Right ventricle myocardium superior (tissue), 1 donor: ENCODE measurements around the gene IGFBP4. TPM values are rescaled to one million over a fixed set of nuclear protein-coding genes. Genes with fewer than 3 reads are reported as not detected.

ENCODE experiments used
- ATAC-seq: fragments of 200-7000 bp; cut with Tn5 transposase; one replicate; pipeline ENCODE4 v1.9.1; 2020; ENCODE audit warnings: mild to moderate bottlenecking; ENCODE audit not compliant: poor library complexity
- DNase-seq: peaks from one replicate; pipeline ENCODE4 v3.0.0-alpha.2; 2020
- intact Hi-C: fragments of 100-400 bp; cut with DNase I; formaldehyde crosslinking; loops from one replicate; pipeline ENCODE4 v1.11.2; 2022
- total RNA-seq: library from RNA; stranded (reverse); fragmentation: NEBNext Ultra II Directional; extraction: Animal tissue kit (Norgen Biotek cat#: 25700); gene quantifications from one replicate; pipeline ENCODE4 v1.2.1, GENCODE V29; 2021
- donor health status: DM: no; HTN: yes; CAD: no; lungs with severe emphysema.

IGFBP4 gene
- total RNA-seq, 1 donor from 2014 or later = 157 TPM

DNA sequence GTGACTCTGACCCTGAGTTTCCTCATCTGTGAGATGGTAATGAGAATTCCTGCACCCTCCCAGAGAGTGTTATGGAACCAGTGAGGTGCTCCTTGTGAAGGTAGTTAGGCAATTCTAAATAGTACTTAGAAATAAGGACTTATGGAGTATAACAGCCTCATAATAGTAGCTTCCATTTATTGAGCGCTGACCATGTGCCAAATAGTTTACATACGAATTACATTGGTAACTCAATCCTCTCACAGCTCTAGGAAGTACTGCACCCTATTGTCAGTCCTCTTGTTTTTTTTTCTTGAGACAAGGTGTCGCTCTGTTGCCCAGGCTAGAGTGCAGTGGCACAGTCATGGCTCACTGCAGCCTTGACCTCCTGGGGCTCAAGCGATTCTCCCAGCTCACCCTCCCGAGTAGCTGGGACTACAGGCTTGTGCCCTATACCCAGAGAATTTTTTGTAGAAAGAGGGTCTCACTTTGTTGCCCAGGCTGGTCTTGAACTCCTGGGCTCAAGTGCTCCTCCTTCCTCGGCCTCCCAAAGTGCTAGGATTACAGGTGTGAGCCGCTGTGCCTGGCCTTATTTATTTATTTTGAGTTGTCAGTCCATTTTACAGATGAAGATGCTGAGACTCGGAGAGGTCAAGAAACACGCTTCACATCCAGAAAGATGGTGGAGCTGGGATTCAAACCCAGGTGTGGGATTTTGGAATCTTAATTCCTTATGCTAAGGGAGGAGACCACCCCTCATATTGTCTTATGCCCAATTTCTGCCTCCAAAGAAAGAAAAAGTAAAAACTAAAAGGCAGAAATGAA lies 55.2 kb downstream of the IGFBP4 start:
- intact Hi-C loops = no loop called here
- ATAC-seq (no peak), DNase-seq (no peak)

DNA sequence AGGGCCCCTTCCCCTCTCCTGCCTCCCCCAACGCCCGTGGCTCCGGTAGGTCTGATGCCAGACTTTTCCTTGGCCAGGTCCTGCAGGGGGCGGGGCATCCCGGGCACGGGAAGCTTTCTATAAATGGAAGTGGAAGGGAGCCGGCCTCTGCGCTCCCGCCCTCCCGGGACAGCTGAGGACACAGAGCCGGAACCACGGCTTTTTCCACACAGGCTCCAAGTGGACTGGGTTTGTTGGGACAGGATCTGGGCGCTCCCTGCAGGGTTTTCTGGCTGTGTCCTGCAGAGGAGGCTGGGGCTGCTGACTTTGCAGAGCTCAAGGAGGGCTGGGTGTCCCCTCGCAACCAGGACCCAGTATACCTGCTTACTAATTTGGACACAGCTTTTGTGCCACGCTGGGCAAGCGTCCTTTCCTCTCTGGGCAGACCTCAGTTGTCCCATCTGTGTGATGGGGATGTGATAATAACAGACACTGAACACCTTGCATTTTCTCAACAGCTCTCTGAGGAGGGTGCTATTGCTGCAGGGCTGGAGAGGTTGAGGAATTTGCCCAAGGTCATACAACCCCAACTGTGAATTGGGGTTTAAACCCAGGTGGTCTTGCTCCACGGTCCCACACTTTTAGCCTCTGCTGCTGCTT lies 56.4 kb downstream of the IGFBP4 start:
- intact Hi-C loops = no loop called here
- DNase-seq = peak; percentile 93
- peak; percentile 99 for ATAC-seq

DNA sequence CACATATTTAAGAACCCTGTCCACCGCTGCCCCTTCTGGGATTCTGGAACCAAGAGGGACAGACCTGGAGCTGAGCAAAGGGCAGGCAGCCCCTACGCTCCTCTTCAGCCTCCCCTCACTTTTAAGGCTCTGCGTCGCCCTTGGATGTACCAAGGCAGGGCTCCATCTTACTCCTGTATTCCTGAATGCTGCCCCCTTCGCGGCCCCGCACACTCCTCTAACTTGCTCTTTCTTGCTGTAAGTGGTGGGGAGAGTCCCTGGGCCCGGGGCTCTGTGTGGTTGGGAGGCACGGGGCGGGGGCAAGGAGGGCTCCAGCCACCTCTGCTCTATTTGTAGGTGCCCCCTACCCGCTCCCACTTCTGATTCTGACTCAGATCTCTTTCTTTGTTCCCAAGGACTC lies 56.9 kb downstream of the IGFBP4 start:
- intact Hi-C loops = no loop called here
- no peak for DNase-seq
- ATAC-seq = no peak

DNA sequence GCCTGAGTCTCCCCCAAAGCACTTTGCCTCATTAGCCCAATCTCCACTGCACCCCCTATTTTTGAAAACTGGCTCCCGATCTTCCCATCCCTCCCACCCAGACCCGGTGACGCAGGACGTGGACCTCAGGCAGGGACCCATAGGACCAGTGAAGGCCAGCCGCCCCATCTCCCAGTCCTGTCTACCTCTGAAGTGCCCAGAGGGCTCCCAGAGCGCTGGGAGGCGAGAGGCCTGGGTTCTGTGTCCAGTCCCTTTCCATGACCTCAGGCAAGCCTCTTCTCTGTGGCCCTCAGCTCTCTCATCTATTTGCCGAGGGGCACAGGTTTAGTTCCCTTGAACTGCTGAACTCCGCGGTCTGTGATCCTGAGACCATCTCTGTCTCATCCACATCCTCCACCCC lies 57.5 kb downstream of the IGFBP4 start:
- ATAC-seq (no peak), DNase-seq (no peak)
- intact Hi-C loops = no loop called here

DNA sequence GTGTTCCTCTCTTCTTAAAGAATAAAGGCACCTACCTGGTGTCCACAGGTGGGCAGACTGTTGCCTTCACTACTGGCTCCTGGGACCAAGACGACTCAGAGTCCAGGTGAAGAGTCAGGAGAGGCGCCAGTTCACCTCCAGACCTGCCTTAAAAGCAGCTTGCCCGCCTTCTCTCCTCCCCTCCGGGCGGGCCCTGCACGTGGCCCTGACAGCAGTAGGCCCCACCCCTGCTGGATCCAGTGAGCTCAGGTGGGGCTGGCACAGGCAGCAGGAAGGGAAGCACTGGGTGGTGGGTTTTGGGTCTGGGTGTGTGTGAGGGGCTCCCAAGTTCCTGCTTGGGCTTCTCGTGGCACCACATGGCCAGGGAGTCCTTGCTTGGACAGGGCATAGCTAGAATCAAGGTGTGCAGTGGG lies 58.3 kb downstream of the IGFBP4 start, which contains the start of gene TNS4:
Gene TNS4, minus strand, starts transcription at position 125 of the 413 bp plus-strand sequence. CDS start 5,198 bp downstream, outside the sequence.
- intact Hi-C loops = no loop called here
- no peak for DNase-seq
- no peak for ATAC-seq

DNA sequence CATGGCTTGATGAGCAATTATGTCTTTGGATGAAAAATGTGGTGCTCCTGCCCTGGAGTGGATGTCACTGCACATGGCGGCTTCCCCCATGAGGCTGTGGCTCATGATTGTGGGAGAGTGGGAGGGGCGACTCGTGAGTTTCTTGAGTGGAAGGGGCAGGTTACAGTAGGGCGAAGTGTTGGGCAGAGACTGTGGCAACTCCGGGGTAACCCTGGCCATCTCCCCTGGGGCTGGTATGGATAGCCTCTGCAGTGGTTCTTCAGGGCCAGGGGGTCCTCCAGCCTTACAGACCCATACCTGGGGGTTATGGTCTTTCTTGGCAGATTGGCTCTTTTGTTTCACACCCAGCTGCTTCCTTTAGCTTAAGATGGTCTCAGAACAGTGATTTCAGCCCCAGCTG lies 59.5 kb downstream of the IGFBP4 start:
- no peak for DNase-seq

DNA sequence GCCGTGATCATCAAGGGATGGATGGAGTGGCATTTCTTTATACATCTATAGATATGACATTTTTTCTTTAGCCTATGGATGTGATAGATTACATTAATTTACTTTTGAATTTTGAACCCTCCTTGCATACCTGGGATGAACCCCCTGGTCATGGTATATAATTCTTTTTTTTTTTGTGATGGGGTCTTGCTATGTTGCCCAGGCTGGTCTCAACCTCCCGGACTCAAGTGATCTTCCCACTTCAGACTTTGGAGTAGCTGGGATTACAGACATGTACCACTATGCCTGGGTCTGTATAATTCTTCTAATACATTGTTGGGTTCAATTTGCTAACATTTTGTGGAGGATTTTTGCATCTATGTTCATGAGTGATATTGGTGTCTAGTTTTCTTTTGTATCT lies 59.9 kb downstream of the IGFBP4 start:
- no peak for DNase-seq
- no peak for ATAC-seq
- intact Hi-C loops = no loop called here

More for the DNA sequence above, 59.5 kb downstream of the IGFBP4 start:
- no peak for ATAC-seq
- intact Hi-C loops = no loop called here

DNA sequence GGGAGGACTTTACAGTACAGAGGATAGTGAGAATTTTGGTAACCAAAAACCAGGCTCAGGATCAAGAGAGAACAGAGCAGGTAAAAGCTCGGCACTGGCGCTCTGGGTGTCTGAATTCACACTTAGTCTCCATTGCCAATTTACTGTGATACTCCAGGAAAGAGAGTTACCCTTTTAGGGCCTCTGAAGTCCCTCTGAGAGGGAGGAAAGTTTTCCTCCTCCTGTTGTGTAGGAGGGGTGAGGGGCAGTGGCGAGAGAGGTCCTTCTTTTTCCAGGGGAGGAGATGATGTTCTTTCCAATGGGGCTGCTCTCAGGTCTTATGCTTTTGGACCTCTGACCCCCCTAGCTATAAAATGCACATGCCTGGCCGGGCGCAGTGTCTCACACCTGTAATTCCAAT lies 63.5 kb downstream of the IGFBP4 start:
- DNase-seq (no peak), ATAC-seq (no peak)
- intact Hi-C loops = no loop called here

Other genes starting within 250 kb of the IGFBP4 start
- gene WIPF2, start 224.1 kb upstream of the IGFBP4 start, total RNA-seq = 11.8 TPM
- gene CDC6, start 155.6 kb upstream of the IGFBP4 start, total RNA-seq = 1.1 TPM
- gene RARA, start 134.3 kb upstream of the IGFBP4 start, total RNA-seq = 15.8 TPM
- gene GJD3, start 78.7 kb upstream of the IGFBP4 start, total RNA-seq = 1.3 TPM
- gene TOP2A, start 25.6 kb upstream of the IGFBP4 start, total RNA-seq = 2.9 TPM
- not detected for gene TNS4, start 58.2 kb downstream of the IGFBP4 start, total RNA-seq
- not detected for gene CCR7, start 122.0 kb downstream of the IGFBP4 start, total RNA-seq
- 49.5 TPM for gene SMARCE1, start 204.4 kb downstream of the IGFBP4 start, total RNA-seq
- gene KRT222, start 221.7 kb downstream of the IGFBP4 start, total RNA-seq = not detected